ENCODE results near the gene RNF141. TPM values are rescaled to one million over a fixed set of nuclear protein-coding genes. Genes with fewer than 3 reads are reported as not detected.
A peak's percentile ranks its signal among the peaks of the same experiment; 100 is the strongest.

Gene RNF141
- total RNA-seq, 2 experiments from 2014 or later: 8.2 to 20.1 TPM

DNA sequence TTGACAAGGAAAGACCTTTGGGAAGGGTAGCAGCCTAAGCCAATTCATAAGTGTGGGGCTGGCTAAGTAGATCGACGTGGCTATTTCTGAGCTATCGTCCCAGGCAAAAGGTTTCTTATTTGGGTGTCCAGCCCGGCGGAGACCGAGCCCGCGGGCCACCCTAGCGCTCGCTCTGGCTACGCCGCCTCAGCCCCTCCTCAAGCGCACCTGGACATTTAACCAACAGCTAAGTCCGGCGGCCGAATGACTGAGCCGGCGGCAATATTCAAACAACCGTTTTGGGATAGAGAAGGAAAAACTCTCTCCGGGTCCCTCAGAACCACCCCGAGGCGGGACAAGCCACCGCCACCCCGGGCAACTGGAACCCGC lies 457 bp downstream of the RNF141 start:
- ChIA-PET CTCF (ENCODE audit: unreplicated experiment) (interaction anchor here (0.6 to 2.1 kb wide), 6 partner anchors 9 to 321 kb away, joined by 3 to 7 read pairs (median 4); no protein-coding TSS in a partner anchor), POLR2A (interaction anchor here (0.5 to 3.7 kb wide), 17 partner anchors 9 to 269 kb away, joined by 3 to 24 read pairs (median 4); partner anchors contain the start of genes AMPD3 and EIF4G2)
- peak overlapping the region; percentile 81 for H3K4me3 ChIP-seq (ENCODE audit: low read depth, low read length, poor library complexity, severe bottlenecking)
- intact Hi-C loops (cut with micrococcal nuclease; ENCODE audit: unreplicated experiment): loop anchor here (2.0 to 10.0 kb wide), 3 partner anchors 84 to 194 kb away; no protein-coding TSS in a partner anchor
- no TSS peak for BruUV-seq (replicated peaks)
- H2AFZ ChIP-seq (ENCODE audit: low read length): peak overlapping the region; percentile 65
- H3K9me3 ChIP-seq (ENCODE audit: low read length): peaks cover 7% of the 10 kb centered on the region; the same call in 1 of the 2 replicates
- no peaks in the 10 kb centered on the region for H3K79me2 ChIP-seq (ENCODE audit: insufficient read depth, low read depth, low read length)
- TF ChIP-seq, protein P1, sequence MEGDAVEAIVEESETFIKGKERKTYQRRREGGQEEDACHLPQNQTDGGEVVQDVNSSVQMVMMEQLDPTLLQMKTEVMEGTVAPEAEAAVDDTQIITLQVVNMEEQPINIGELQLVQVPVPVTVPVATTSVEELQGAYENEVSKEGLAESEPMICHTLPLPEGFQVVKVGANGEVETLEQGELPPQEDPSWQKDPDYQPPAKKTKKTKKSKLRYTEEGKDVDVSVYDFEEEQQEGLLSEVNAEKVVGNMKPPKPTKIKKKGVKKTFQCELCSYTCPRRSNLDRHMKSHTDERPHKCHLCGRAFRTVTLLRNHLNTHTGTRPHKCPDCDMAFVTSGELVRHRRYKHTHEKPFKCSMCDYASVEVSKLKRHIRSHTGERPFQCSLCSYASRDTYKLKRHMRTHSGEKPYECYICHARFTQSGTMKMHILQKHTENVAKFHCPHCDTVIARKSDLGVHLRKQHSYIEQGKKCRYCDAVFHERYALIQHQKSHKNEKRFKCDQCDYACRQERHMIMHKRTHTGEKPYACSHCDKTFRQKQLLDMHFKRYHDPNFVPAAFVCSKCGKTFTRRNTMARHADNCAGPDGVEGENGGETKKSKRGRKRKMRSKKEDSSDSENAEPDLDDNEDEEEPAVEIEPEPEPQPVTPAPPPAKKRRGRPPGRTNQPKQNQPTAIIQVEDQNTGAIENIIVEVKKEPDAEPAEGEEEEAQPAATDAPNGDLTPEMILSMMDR (conservative IDR thresholded peaks at IDR 0.05; ENCODE audit: low read length): no peak
- no peak for TF ChIP-seq EZH2phosphoT487 (IDR thresholded peaks at IDR 0.05; ENCODE audit: borderline replicate concordance, low read depth, low read length)
- H3K36me3 ChIP-seq (ENCODE audit: insufficient read depth, low read length): no peaks in the 10 kb centered on the region
- peak overlapping the region; percentile 92 for H3K4me2 ChIP-seq (ENCODE audit: low read length)
- peak; percentile 13 for DNase-seq (ENCODE audit: low spot score)
- H3K9me2 ChIP-seq (ENCODE audit: insufficient read depth, low read length): no peaks in the 10 kb centered on the region
- H3K4me1 ChIP-seq (ENCODE audit: insufficient read depth, low read length, poor library complexity, severe bottlenecking): peaks cover 7% of the 10 kb centered on the region
- H3K27ac ChIP-seq (ENCODE audit: low read depth, low read length, poor library complexity, severe bottlenecking): no peak overlapping the region
- no peaks in the 10 kb centered on the region for H4K20me1 ChIP-seq (ENCODE audit: insufficient read depth, low read length)

DNA sequence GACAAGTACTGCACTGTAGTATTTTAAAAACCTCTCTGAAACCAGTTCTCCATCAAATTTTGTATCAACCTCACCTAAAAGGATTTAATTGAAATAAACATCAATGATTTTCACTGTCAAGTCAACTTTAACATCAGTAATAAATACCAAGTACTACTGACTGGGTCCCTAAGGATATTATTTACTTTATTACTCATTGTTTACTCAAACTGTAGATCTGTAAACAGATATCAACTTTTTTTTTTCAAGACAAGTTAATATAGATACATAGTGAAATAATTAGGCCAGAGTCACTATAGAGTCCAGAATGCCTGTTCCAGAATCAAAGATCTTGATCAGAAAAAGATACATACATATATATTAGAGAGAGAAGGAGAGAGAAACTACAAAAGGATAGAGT lies 1.6 kb downstream of the RNF141 start:
- Histone ChIP-seq H3K79me2 (ENCODE audit: insufficient read depth, low read depth, low read length) (no peaks in the 10 kb centered on the region), H3K27ac (ENCODE audit: low read depth, low read length, poor library complexity, severe bottlenecking) (no peak overlapping the region), H3K9me2 (ENCODE audit: insufficient read depth, low read length) (no peaks in the 10 kb centered on the region), H3K4me1 (ENCODE audit: insufficient read depth, low read length, poor library complexity, severe bottlenecking) (peaks cover 7% of the 10 kb centered on the region), H2AFZ (ENCODE audit: low read length) (no peak overlapping the region), H4K20me1 (ENCODE audit: insufficient read depth, low read length) (no peaks in the 10 kb centered on the region), H3K4me3 (ENCODE audit: low read depth, low read length, poor library complexity, severe bottlenecking) (no peak overlapping the region), H3K4me2 (ENCODE audit: low read length) (no peak overlapping the region), H3K9me3 (ENCODE audit: low read length) (peaks cover 7% of the 10 kb centered on the region; the same call in 1 of the 2 replicates), H3K36me3 (ENCODE audit: insufficient read depth, low read length) (no peaks in the 10 kb centered on the region)
- ChIA-PET POLR2A (interaction anchor here (1.2 to 3.7 kb wide), 5 partner anchors 12 to 83 kb away, joined by 4 to 24 read pairs (median 6); partner anchors contain the start of gene AMPD3), CTCF (ENCODE audit: unreplicated experiment) (no interaction called here)
- intact Hi-C loops (cut with micrococcal nuclease; ENCODE audit: unreplicated experiment): no loop called here
- DNase-seq (ENCODE audit: low spot score): no peak
- no TSS peak for BruUV-seq (replicated peaks)
- TF ChIP-seq EZH2phosphoT487 (IDR thresholded peaks at IDR 0.05; ENCODE audit: borderline replicate concordance, low read depth, low read length): no peak
- TF ChIP-seq, protein P1 (conservative IDR thresholded peaks at IDR 0.05; ENCODE audit: low read length): no peak

DNA sequence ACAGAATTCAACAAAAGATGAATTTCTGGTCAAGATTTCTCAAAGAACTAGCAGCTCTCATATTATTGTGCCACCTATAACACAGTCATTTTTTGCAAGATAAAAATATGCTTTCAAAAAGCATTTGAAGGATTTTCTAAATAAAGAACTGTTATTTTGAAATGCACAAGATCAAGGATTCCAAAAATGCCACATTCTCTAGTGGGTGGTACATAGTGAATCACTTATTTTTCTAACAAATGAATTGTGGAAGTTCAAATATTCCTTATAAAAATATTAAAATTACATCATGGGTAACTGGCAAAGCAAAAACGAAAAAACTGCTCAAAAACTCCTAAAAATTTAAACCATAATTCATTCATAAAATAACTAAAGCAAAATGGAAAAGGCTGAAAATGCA lies 2.1 kb downstream of the RNF141 start:
- BruUV-seq (replicated peaks): TSS peak; percentile 61
- ChIA-PET CTCF (ENCODE audit: unreplicated experiment) (no interaction called here), POLR2A (no interaction called here)
- intact Hi-C loops (cut with micrococcal nuclease; ENCODE audit: unreplicated experiment): no loop called here
- no peaks in the 10 kb centered on the region for H3K79me2 ChIP-seq (ENCODE audit: insufficient read depth, low read depth, low read length)
- no peaks in the 10 kb centered on the region for H3K9me2 ChIP-seq (ENCODE audit: insufficient read depth, low read length)
- peaks cover 6% of the 10 kb centered on the region; the same call in 1 of the 2 replicates for H3K9me3 ChIP-seq (ENCODE audit: low read length)
- H3K4me2 ChIP-seq (ENCODE audit: low read length): no peak overlapping the region
- TF ChIP-seq EZH2phosphoT487 (IDR thresholded peaks at IDR 0.05; ENCODE audit: borderline replicate concordance, low read depth, low read length): no peak
- TF ChIP-seq, protein P1 (conservative IDR thresholded peaks at IDR 0.05; ENCODE audit: low read length): no peak
- peaks cover 7% of the 10 kb centered on the region for H3K4me1 ChIP-seq (ENCODE audit: insufficient read depth, low read length, poor library complexity, severe bottlenecking)
- H3K36me3 ChIP-seq (ENCODE audit: insufficient read depth, low read length): peaks cover under 1% of the 10 kb centered on the region; the same call in 1 of the 2 replicates
- H4K20me1 ChIP-seq (ENCODE audit: insufficient read depth, low read length): no peaks in the 10 kb centered on the region
- no peak overlapping the region for H3K27ac ChIP-seq (ENCODE audit: low read depth, low read length, poor library complexity, severe bottlenecking)
- no peak overlapping the region for H3K4me3 ChIP-seq (ENCODE audit: low read depth, low read length, poor library complexity, severe bottlenecking)
- H2AFZ ChIP-seq (ENCODE audit: low read length): no peak overlapping the region
- DNase-seq (ENCODE audit: low spot score): no peak
